HL-60 (cell line): ENCODE data around the gene CTNNA2.

ENCODE experiments used
- DNase-seq, 2 experiments: peaks; one replicate each; pipeline ENCODE4 v3.0.0-alpha.2; 2010 to 2020; ENCODE audit warnings: low read depth in 1 of 2, low spot score in 1 of 2
- H3K27ac ChIP-seq: fragments of 250-450 bp; sonication (Bioruptor Pico); replicated peaks from 2 replicates; pipeline ENCODE4 v1.5.1; 2020; ENCODE audit warnings: mild to moderate bottlenecking, moderate library complexity
- H3K27me3 ChIP-seq: fragments of 250-450 bp; sonication (Bioruptor Pico); 2 replicates; pipeline ENCODE4 v1.5.1; 2021; ENCODE audit warnings: mild to moderate bottlenecking, moderate library complexity; ENCODE audit not compliant: insufficient read depth, poor library complexity, severe bottlenecking
- H3K4me3 ChIP-seq: replicated peaks from 2 replicates; pipeline ENCODE4 v1.5.1; 2011; ENCODE audit warnings: mild to moderate bottlenecking, control low read depth, low read length; ENCODE audit not compliant: insufficient read depth
- GABPA ChIP-seq: IDR thresholded peaks from 2 replicates; pipeline ENCODE4 v1.6.1; 2012; ENCODE audit warnings: low read depth
- POLR2AphosphoS5 ChIP-seq: IDR thresholded peaks from 2 replicates; pipeline ENCODE4 v1.6.1; 2012; ENCODE audit warnings: low read depth
- SPI1 ChIP-seq: IDR thresholded peaks from 2 replicates; pipeline ENCODE4 v1.6.1; 2012; ENCODE audit warnings: low read depth, mild to moderate bottlenecking, borderline replicate concordance
- TF ChIP-seq, protein P1 (sequence below): IDR thresholded peaks from one replicate; pipeline ENCODE4 v1.5.1; 2011; ENCODE audit warnings: low read length, control low read depth, inconsistent platforms; ENCODE audit not compliant: insufficient read depth
- TF ChIP-seq, protein P2 (sequence below): IDR thresholded peaks from 2 replicates; pipeline ENCODE4 v1.6.1; 2012; ENCODE audit warnings: low read depth; ENCODE audit not compliant: insufficient replicate concordance

CTNNA2 gene

GRCh38 chr2:79831961-79832360 is 319.1 kb downstream of the CTNNA2 start:
- no peaks in the 10 kb centered on the region for H3K27me3 ChIP-seq
- no peak overlapping the region for H3K27ac ChIP-seq
- TF ChIP-seq, protein P1, sequence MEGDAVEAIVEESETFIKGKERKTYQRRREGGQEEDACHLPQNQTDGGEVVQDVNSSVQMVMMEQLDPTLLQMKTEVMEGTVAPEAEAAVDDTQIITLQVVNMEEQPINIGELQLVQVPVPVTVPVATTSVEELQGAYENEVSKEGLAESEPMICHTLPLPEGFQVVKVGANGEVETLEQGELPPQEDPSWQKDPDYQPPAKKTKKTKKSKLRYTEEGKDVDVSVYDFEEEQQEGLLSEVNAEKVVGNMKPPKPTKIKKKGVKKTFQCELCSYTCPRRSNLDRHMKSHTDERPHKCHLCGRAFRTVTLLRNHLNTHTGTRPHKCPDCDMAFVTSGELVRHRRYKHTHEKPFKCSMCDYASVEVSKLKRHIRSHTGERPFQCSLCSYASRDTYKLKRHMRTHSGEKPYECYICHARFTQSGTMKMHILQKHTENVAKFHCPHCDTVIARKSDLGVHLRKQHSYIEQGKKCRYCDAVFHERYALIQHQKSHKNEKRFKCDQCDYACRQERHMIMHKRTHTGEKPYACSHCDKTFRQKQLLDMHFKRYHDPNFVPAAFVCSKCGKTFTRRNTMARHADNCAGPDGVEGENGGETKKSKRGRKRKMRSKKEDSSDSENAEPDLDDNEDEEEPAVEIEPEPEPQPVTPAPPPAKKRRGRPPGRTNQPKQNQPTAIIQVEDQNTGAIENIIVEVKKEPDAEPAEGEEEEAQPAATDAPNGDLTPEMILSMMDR = no peak
- TF ChIP-seq, protein P2, sequence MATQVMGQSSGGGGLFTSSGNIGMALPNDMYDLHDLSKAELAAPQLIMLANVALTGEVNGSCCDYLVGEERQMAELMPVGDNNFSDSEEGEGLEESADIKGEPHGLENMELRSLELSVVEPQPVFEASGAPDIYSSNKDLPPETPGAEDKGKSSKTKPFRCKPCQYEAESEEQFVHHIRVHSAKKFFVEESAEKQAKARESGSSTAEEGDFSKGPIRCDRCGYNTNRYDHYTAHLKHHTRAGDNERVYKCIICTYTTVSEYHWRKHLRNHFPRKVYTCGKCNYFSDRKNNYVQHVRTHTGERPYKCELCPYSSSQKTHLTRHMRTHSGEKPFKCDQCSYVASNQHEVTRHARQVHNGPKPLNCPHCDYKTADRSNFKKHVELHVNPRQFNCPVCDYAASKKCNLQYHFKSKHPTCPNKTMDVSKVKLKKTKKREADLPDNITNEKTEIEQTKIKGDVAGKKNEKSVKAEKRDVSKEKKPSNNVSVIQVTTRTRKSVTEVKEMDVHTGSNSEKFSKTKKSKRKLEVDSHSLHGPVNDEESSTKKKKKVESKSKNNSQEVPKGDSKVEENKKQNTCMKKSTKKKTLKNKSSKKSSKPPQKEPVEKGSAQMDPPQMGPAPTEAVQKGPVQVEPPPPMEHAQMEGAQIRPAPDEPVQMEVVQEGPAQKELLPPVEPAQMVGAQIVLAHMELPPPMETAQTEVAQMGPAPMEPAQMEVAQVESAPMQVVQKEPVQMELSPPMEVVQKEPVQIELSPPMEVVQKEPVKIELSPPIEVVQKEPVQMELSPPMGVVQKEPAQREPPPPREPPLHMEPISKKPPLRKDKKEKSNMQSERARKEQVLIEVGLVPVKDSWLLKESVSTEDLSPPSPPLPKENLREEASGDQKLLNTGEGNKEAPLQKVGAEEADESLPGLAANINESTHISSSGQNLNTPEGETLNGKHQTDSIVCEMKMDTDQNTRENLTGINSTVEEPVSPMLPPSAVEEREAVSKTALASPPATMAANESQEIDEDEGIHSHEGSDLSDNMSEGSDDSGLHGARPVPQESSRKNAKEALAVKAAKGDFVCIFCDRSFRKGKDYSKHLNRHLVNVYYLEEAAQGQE = no peak
- no peak for TF ChIP-seq POLR2AphosphoS5
- no peak for TF ChIP-seq GABPA
- TF ChIP-seq SPI1 = no peak
- H3K4me3 ChIP-seq = no peak overlapping the region
- no peak for DNase-seq

GRCh38 chr2:79832511-79833234 is 319.8 kb downstream of the CTNNA2 start:
- Histone ChIP-seq H3K27me3 (no peaks in the 10 kb centered on the region), H3K4me3 (no peak overlapping the region), H3K27ac (no peak overlapping the region)
- DNase-seq = no peak
- TF ChIP-seq, protein P2 = no peak
- TF ChIP-seq POLR2AphosphoS5 (no peak), SPI1 (no peak), GABPA (no peak)
- TF ChIP-seq, protein P1 = no peak

- Histone ChIP-seq H3K4me3 (no peak overlapping the region), H3K27ac (no peak overlapping the region), H3K27me3 (no peaks in the 10 kb centered on the region)
- TF ChIP-seq, protein P1 = no peak
- TF ChIP-seq SPI1 = no peak
- TF ChIP-seq POLR2AphosphoS5 = no peak
- no peak for TF ChIP-seq GABPA
- TF ChIP-seq, protein P2 = no peak
- DNase-seq = no peak
Measured at GRCh38 chr2:79833235-79833878, 320.5 kb downstream of the CTNNA2 start.
